ENCODE data around the gene E2F3.

The E2F3 gene

DNA sequence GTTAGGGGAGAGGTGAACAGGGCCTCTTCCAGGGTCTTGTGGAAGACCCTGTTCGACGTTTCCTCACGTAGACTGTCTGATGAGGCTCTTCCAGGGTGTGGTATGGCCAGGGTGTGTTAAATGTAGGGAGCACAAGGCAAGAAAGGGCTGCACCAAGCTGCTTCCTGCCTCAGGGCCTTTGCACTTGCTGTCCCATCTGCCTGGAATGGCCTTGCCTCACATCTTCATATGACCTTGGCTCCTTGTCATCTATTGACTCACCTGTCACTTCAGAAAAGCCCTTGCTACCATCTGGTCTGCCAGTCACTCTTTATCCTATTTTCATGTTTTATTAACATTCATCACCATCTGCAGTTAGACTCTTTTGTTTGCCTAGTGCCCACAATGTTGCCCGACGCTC, 31.0 kb downstream of the E2F3 start:
- DNase-seq (ENCODE audit: extremely low read depth in 1 of 2, low read depth in 1 of 2), result no peak

GRCh38 chr6:20433321-20433720, 31.6 kb downstream of the E2F3 start:
- DNase-seq (ENCODE audit: extremely low read depth in 1 of 2, low read depth in 1 of 2), result no peak

DNA sequence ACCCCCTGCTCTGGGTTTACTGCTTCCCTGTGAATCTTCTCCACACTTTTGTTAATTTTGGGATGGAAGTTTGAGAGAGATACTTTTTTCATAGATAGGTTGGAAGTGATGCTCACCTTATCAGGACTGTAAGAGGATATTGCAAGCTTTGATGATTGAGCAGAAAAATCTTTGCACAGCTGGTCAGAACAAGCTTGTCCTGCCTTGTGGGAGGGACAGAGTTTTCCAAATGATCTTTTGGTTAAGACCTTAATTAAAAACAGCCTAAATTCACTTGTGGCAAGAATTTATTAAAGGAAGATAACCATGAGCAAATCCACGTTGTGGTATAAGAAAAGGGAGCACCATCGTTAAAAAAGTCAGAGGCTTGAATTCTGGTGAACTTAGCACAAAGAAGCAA, 32.2 kb downstream of the E2F3 start:
- DNase-seq (ENCODE audit: extremely low read depth in 1 of 2, low read depth in 1 of 2), result no peak

DNA sequence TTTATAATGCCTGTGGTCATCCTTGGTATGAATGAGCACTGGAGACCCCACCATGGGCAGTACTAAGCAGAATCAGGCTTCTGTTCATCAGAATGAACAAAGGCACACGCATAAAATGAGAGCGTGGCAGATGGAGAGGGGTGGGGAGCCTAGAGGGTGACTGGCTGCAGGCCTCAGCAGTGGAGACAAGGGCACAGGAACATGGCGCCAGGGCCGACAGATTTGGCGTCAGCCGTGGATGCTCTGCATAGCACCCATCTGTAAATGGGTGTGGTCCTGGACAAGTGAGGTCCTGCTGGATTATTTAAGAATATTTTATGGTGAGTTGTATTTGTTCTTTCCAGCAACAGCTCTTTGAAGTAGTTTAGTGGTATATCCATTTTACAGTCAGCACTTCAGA, 33.1 kb downstream of the E2F3 start:
- no peak for DNase-seq (ENCODE audit: extremely low read depth in 1 of 2, low read depth in 1 of 2)

DNA sequence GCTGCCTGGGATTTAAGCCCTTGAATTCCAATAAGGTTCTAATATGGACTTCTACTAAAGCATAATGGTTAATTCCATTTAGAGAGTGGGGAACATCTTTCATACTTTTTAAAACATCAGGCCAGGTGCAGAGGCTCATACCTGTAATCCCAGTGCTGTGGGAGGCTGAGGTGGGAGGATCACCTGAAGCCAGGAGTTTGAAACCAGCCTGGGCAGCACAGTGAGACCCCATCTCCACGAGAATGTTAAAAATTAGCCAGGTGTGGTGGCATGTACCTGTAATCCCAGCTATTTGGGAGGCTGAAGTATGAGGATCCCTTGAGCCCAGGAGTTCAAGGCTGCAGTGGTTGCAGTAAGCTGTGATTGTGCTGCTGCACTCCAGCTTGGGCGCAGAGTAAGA, 35.0 kb downstream of the E2F3 start:
- no peak for DNase-seq (ENCODE audit: extremely low read depth in 1 of 2, low read depth in 1 of 2)

GRCh38 chr6:20437639-20438038, 36.0 kb downstream of the E2F3 start:
- no peak for DNase-seq (ENCODE audit: extremely low read depth in 1 of 2, low read depth in 1 of 2)

- no peak for DNase-seq (ENCODE audit: extremely low read depth in 1 of 2, low read depth in 1 of 2)
Measured at GRCh38 chr6:20438462-20439070, 36.9 kb downstream of the E2F3 start.

- no peak for DNase-seq (ENCODE audit: extremely low read depth in 1 of 2, low read depth in 1 of 2)
Measured at GRCh38 chr6:20439558-20439957, 37.9 kb downstream of the E2F3 start.

GRCh38 chr6:20440296-20440695, 38.6 kb downstream of the E2F3 start:
- DNase-seq (ENCODE audit: extremely low read depth in 1 of 2, low read depth in 1 of 2), result no peak

DNA sequence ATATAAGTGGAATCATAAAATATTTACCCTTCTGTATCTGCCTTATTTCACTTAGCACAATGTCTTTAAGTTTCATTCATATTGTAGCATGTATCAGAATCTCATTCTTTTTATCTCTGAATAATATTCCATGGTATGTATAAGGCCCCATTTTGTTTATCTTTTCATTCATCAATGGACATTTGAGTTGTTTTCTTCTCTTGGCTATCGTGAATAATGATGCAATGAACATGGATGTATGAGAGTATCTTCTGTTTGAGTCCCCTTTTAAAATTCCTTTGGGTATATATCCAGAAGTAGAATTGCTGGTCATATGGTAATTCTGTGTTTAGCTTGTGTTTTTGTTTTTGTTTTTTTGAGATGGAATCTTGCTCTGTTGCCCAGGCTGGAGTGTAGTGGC, 39.6 kb downstream of the E2F3 start:
- no peak for DNase-seq (ENCODE audit: extremely low read depth in 1 of 2, low read depth in 1 of 2)

DNA sequence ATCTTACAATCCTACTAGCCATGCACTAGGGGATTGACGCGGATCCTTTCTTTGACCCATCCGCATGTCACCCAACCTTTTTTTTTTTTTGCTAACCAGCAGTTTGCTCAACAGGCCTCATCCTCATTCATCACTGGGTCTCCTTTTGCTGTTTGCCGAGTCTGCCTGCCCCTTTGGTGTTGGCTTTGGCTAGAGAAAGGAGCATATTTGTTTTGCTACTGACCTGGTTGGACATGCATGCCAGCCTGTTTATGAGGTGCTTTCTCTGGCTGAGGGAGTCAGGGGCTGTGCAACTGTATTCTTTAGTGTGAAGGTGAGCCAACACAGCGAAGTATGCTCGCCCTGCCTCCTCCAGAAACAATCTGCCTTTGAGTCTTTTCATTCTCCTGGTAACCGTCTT, 40.2 kb downstream of the E2F3 start:
- DNase-seq (ENCODE audit: extremely low read depth in 1 of 2, low read depth in 1 of 2), result no peak

DNA sequence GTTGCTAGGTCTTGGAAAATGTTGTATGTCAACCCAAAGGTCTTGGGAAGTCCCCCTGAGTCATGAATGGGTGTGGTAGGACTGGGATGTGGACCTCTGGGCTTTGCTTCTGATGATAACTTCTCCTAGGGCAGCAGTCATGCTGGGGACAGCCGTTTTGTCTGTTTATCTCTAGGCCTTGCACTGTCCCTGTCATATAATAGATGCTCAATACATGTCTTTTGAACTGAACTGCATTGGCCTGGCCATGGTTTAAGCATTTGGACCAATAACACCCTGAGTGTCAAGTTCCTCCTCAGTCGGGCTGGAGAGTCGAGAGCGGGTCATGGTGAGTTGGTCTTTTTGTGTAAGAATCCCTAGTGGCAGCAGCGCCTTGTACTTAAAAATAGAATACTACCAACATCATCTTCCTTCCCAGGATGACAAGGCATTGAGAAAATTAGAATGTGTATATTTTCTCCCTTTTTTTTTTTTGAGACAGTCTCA, 43.1 kb downstream of the E2F3 start:
- no peak for DNase-seq (ENCODE audit: extremely low read depth in 1 of 2, low read depth in 1 of 2)

DNA sequence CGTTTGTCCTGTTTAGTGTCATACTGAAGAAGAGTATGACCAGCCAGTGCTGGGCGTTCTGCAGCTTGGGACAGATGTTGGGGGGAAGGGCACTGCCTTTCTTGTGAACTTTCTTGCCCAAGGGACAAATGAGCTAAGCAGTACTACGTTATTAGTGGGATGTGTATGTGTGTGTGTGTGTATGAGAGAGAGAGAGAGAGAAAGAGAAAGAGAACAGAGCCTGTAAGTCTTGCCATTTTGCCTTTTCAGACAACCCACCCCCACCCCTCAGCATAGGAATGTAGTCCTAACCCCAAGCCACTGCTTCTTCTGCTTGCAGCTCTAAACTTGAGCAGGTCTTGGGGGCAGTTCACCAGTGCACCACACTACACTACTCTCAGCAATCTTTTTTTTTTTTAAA, 45.5 kb downstream of the E2F3 start:
- no peak for DNase-seq (ENCODE audit: extremely low read depth in 1 of 2, low read depth in 1 of 2)

DNA sequence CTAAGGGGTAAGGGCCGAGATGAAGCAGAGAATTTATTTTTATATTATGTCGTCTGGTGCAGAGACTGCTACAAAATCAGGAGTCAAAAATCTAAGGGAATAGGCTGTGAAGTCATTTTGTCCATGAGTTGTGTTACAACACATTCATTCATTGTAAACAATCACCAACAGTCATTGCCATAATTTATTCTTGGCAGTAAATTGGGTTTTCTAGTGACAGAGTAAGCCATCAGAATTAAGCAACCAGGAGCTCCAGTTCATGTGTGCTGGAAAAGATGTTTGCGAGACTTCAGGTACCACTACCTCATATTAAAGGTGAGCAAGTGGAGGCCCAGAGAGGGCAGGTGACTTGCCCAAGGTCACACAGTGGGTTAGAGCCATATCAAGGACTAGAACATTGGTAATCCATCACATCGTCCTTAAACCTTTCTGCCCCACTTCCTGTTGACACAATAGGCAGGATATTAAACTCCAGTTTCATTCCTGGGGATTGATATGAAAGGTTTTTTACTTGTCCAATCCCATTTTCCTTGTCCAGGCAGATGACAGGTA, 46.0 kb downstream of the E2F3 start:
- no peak for DNase-seq (ENCODE audit: extremely low read depth in 1 of 2, low read depth in 1 of 2)

- no peak for DNase-seq (ENCODE audit: extremely low read depth in 1 of 2, low read depth in 1 of 2)
Measured at GRCh38 chr6:20448828-20449227, 47.1 kb downstream of the E2F3 start.

DNA sequence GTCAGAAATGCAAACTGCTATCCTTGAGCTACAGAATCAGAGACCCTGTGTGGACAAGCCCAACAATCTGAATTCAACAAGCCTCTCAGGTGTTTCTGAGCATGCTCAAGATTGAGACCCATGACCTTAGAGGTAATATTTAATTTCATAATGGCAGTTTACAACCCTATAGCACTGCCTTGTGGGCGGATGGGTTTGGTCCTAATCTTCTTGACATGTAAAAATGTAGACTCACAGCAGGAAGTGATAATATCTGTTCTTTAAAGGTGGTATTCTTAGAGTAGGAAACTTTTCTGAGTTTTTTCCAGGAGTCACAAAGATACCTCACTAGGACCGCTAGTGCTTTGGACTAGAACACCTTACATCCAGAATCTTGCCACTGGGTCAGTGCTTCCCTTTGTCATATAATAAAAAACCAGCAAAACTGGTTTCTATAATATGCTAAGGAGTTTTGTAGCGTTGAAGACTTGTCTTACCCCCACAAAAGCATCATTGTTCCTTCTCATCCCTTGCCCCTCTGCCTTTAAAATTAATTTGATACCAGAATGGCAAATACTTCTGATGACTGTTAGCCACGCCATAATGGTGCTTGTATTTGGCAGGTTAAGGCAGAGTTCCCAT, 52.6 kb downstream of the E2F3 start:
- DNase-seq (ENCODE audit: extremely low read depth in 1 of 2, low read depth in 1 of 2), result no peak

DNA sequence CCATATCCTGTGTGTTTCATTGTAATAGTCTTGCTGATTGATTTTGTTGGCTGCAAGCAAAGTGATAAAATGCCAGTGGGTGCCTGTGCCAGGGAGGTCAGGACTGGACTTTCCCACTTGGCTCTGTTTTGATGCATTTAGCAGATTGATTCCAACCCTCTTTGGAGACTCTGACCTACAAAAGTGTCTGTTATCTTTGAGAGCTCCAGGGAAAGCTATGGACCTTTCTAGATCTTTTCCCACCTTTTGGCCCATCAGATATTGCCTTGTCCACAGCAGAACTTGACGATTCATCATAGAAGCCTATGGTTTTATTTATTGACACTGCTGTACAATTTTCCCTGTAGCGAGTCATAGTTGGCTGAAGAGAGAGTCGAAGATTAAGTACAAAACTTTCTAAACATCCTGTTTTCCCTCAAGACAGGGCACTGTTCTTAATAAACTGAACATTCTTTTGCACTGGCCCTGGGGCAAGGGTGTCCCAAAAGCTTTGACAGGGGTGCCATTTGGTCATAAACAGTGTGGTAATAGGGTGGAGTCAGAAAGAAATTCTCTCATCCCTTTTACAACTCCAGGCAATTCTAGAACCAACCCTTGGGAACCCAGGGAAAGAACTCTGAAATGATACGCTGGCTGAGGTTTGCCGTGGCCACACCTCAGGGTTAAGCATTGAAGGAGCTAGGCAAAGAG, 53.7 kb downstream of the E2F3 start:
- no peak for DNase-seq (ENCODE audit: extremely low read depth in 1 of 2, low read depth in 1 of 2)

DNA sequence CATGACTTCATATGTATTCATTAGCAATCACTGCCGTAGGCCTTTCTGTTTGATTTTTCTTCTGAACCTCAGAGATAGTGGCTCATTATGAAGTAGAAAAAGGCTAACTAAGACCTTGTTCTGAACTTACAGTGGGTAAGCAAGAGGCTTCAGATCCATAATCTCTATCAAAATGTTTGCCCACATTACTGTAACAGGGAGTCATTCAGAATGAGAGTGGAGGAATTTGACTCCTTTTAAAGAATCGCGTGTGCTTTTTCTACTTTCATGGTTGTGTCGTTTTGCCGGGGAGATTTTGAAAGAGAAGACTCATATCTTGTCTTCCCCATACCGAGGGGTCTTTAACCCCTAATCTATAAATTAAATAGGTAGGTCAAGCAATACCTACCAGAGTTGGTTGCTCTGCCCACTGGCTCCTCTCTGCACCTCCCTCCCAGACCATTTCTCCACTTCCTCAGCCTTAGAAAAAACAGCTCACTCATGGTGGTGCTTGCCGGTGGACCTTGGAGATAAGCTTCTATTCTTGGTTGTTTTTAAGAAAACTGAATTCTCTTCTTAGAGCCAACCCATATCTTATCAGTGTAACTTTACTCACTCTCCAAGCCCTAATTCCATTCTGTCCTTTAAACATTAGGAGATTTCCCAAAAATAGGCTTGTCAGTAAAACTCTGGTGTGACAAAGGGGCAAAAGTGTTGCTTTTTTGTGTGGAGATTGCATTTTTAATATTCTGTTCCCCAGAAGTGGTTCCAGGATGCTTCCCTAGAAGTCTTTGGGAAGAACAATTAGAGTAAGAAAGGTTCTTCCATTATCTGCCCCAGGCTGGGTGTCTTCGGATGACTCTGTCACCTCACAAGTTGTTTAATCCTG, 56.6 kb downstream of the E2F3 start:
- no peak for DNase-seq (ENCODE audit: extremely low read depth in 1 of 2, low read depth in 1 of 2)

GRCh38 chr6:20459682-20460081, 58.0 kb downstream of the E2F3 start:
- DNase-seq (ENCODE audit: extremely low read depth in 1 of 2, low read depth in 1 of 2), result no peak

DNA sequence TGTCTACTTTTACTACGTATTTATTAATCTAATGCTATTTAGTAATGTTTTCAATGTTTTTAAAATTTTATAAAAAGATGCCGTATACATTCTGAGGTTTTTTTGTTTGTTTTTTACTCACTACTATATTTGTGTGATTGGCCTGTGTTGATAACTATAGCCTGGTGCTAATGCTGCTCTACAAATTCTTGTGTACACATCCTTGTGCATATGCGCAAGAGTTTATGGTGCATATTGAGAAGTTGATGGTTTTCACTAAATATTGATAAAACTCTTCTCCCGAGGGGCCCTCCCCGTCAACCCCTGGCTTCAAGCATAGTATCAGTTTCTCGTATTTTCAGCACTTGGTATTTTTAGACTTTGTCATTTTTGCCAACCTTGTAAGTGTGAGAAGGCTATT, 59.9 kb downstream of the E2F3 start:
- no peak for DNase-seq (ENCODE audit: extremely low read depth in 1 of 2, low read depth in 1 of 2)

DNA sequence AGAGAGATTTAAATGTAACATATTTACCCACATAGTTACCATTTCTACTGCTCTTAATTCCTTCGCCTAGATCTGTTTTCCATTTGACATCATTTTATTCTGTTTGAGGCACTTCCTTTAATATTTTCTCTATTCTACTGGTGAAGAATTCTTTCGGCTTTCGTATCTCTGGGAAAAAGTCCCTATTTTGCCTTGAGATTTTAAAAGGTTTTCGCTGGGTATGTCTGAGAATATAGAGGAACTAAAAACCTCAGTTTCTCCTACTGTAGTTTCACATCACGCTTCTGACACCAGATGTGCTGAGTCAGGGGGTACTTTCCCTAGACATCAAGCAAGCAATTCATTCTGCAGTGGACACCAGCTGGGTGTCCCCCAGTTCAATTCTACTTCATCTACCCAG, 61.7 kb downstream of the E2F3 start:
- no peak for DNase-seq (ENCODE audit: extremely low read depth in 1 of 2, low read depth in 1 of 2)
